ENCODE measurements around the gene SIGLEC12. TPM values are rescaled to one million over a fixed set of nuclear protein-coding genes. Genes with fewer than 3 reads are reported as not detected.
"Not testable (repeated sequence)": the region's sequence is repeated elsewhere in the genome, so short reads cannot be mapped to it uniquely, and the experiment has no call there.

SIGLEC12 gene
- polyA plus RNA-seq, 1 donor (not counting 4 experiments of a cell fraction or from before 2014, with no cell fraction given) = not detected

GRCh38 chr19:51503286-51503817 is 1.8 kb upstream of the SIGLEC12 start:
- DNase-seq (ENCODE audit: low read depth, low spot score) (no peak), FAIRE-seq (no peak)
- Histone ChIP-seq H3K4me3 (ENCODE audit: control insufficient read depth in 2 of 3, extremely low read depth in 1 of 3, insufficient read depth in 2 of 3, low read depth in 1 of 3, low read length in 3 of 3) (no peak overlapping the region), H3K4me1 (ENCODE audit: control insufficient read depth, extremely low read depth, insufficient read depth, low read length) (no peaks in the 10 kb centered on the region), H4K20me1 (ENCODE audit: control insufficient read depth, extremely low read depth, insufficient read depth, low read length) (no peaks in the 10 kb centered on the region), H3K9me3 (ENCODE audit: control insufficient read depth, low read depth, low read length) (peaks cover 1% of the 10 kb centered on the region), H3K9me1 (ENCODE audit: control insufficient read depth, extremely low read depth, insufficient read depth, low read length) (no peaks in the 10 kb centered on the region), H3K4me2 (ENCODE audit: control insufficient read depth, extremely low read depth, insufficient read depth, low read depth, low read length) (no peak overlapping the region), H3K79me2 (ENCODE audit: control insufficient read depth, insufficient read depth, low read length) (no peaks in the 10 kb centered on the region), H3K9ac (ENCODE audit: control insufficient read depth, extremely low read depth, insufficient read depth, low read length) (no peak overlapping the region), H2AFZ (ENCODE audit: control insufficient read depth, low read length) (no peak overlapping the region), H3K27me3 (ENCODE audit: control insufficient read depth, extremely low read depth, insufficient read depth, low read length) (no peaks in the 10 kb centered on the region), H3K36me3 (ENCODE audit: control insufficient read depth in 2 of 2, extremely low read depth in 1 of 2, insufficient read depth in 2 of 2, low read length in 2 of 2) (no peaks in the 10 kb centered on the region), H3K27ac (ENCODE audit: control insufficient read depth, insufficient read depth, low read length) (no peak overlapping the region)
- TF ChIP-seq EZH2 (IDR thresholded peaks at IDR 0.05; ENCODE audit: low read length) = no peak
- TF ChIP-seq CTCF (optimal IDR thresholded peaks at IDR 0.05 in 1 of 3, IDR thresholded peaks at IDR 0.05 in 1 of 3, conservative IDR thresholded peaks at IDR 0.05 in 1 of 3; ENCODE audit: extremely low read depth in 1 of 3, insufficient read depth in 2 of 3, low read length in 3 of 3) = no peak
- dilution Hi-C loops (cut with MboI; ENCODE audit: extremely low pct_ligation_motif_present, low sequenced_read_pairs) = no loop called here

GRCh38 chr19:51500931-51501330 is 669 bp downstream of the SIGLEC12 start:
- H3K27ac ChIP-seq (ENCODE audit: control insufficient read depth, insufficient read depth, low read length); H3K9me3 ChIP-seq (ENCODE audit: control insufficient read depth, low read depth, low read length); H3K4me3 ChIP-seq (ENCODE audit: control insufficient read depth in 2 of 3, extremely low read depth in 1 of 3, insufficient read depth in 2 of 3, low read depth in 1 of 3, low read length in 3 of 3); H3K9ac ChIP-seq (ENCODE audit: control insufficient read depth, extremely low read depth, insufficient read depth, low read length); H2AFZ ChIP-seq (ENCODE audit: control insufficient read depth, low read length); H3K36me3 ChIP-seq (ENCODE audit: control insufficient read depth in 2 of 2, extremely low read depth in 1 of 2, insufficient read depth in 2 of 2, low read length in 2 of 2); H3K4me2 ChIP-seq (ENCODE audit: control insufficient read depth, extremely low read depth, insufficient read depth, low read depth, low read length); H3K27me3 ChIP-seq (ENCODE audit: control insufficient read depth, extremely low read depth, insufficient read depth, low read length); FAIRE-seq; dilution Hi-C loops (cut with MboI; ENCODE audit: extremely low pct_ligation_motif_present, low sequenced_read_pairs); DNase-seq (ENCODE audit: low read depth, low spot score); H3K4me1 ChIP-seq (ENCODE audit: control insufficient read depth, extremely low read depth, insufficient read depth, low read length); H4K20me1 ChIP-seq (ENCODE audit: control insufficient read depth, extremely low read depth, insufficient read depth, low read length); H3K79me2 ChIP-seq (ENCODE audit: control insufficient read depth, insufficient read depth, low read length); H3K9me1 ChIP-seq (ENCODE audit: control insufficient read depth, extremely low read depth, insufficient read depth, low read length): not testable (repeated sequence)

DNA sequence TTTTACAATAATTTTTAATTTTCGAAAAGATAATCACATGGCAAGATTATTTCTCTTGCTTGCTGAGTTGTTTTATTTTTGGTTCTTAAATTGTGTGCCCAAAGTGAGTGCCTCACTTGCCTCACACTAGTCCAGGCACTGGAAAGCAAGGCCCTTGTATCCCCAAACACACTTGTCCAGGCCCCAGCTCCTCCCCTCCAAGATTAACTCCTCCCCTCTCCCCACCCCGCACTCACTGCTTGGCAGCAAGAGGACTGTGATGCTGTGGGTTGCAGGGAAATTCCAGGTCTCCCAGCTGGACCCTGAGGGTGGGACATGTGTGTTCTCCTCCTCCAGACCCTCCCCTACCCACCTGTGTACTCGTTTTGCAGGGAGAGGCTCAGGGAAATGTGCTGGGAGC is 3.9 kb downstream of the SIGLEC12 start:
- H2AFZ ChIP-seq (ENCODE audit: control insufficient read depth, low read length) = no peak overlapping the region
- DNase-seq (ENCODE audit: low read depth, low spot score) = no peak
- no peaks in the 10 kb centered on the region for H3K9me1 ChIP-seq (ENCODE audit: control insufficient read depth, extremely low read depth, insufficient read depth, low read length)
- H3K4me1 ChIP-seq (ENCODE audit: control insufficient read depth, extremely low read depth, insufficient read depth, low read length) = no peaks in the 10 kb centered on the region
- H3K4me2 ChIP-seq (ENCODE audit: control insufficient read depth, extremely low read depth, insufficient read depth, low read depth, low read length) = no peak overlapping the region
- dilution Hi-C loops (cut with MboI; ENCODE audit: extremely low pct_ligation_motif_present, low sequenced_read_pairs) = no loop called here
- no peak for TF ChIP-seq CTCF (optimal IDR thresholded peaks at IDR 0.05 in 1 of 3, IDR thresholded peaks at IDR 0.05 in 1 of 3, conservative IDR thresholded peaks at IDR 0.05 in 1 of 3; ENCODE audit: extremely low read depth in 1 of 3, insufficient read depth in 2 of 3, low read length in 3 of 3)
- TF ChIP-seq EZH2 (IDR thresholded peaks at IDR 0.05; ENCODE audit: low read length) = no peak
- H4K20me1 ChIP-seq (ENCODE audit: control insufficient read depth, extremely low read depth, insufficient read depth, low read length) = no peaks in the 10 kb centered on the region
- FAIRE-seq = no peak
- peaks cover 1% of the 10 kb centered on the region for H3K9me3 ChIP-seq (ENCODE audit: control insufficient read depth, low read depth, low read length)
- no peaks in the 10 kb centered on the region for H3K36me3 ChIP-seq (ENCODE audit: control insufficient read depth in 2 of 2, extremely low read depth in 1 of 2, insufficient read depth in 2 of 2, low read length in 2 of 2)
- H3K27me3 ChIP-seq (ENCODE audit: control insufficient read depth, extremely low read depth, insufficient read depth, low read length) = no peaks in the 10 kb centered on the region
- H3K27ac ChIP-seq (ENCODE audit: control insufficient read depth, insufficient read depth, low read length) = no peak overlapping the region
- no peak overlapping the region for H3K4me3 ChIP-seq (ENCODE audit: control insufficient read depth in 2 of 3, extremely low read depth in 1 of 3, insufficient read depth in 2 of 3, low read depth in 1 of 3, low read length in 3 of 3)
- H3K9ac ChIP-seq (ENCODE audit: control insufficient read depth, extremely low read depth, insufficient read depth, low read length) = no peak overlapping the region
- no peaks in the 10 kb centered on the region for H3K79me2 ChIP-seq (ENCODE audit: control insufficient read depth, insufficient read depth, low read length)

Data from keratinocyte (primary cell).